SK-N-SH (cell line): Measurements from ENCODE around the gene SLC22A14. TPM values are rescaled to one million over a fixed set of nuclear protein-coding genes. Genes with fewer than 3 reads are reported as not detected.

ENCODE experiments used
- CTCF ChIA-PET: fragments of 300-600, 350-600 bp; formaldehyde crosslinking; extraction: SDS; loops from one replicate; lab custom pipeline; 2021; lab: Yijun Ruan, JAX
- POLR2A ChIA-PET: fragments of 350-600 bp; sonication (Branson Sonifier 250); formaldehyde crosslinking; extraction: SDS; loops from one replicate; lab custom pipeline; 2020; ENCODE audit warnings: antibody characterized with exemption, inconsistent platforms; lab: Yijun Ruan, JAX
- DNase-seq: peaks from one replicate; pipeline ENCODE4 v3.0.0; 2012
- H2AFZ ChIP-seq: fragments of 200-600 bp; sonication (generic); 2 replicates; pipeline ENCODE4 v1.8.1; 2016; ENCODE audit warnings: antibody characterized with exemption, mild to moderate bottlenecking, low read depth
- H3F3A ChIP-seq: fragments of 200-600 bp; sonication (generic); replicated peaks from 2 replicates; pipeline ENCODE3; 2016; ENCODE audit warnings: antibody characterized with exemption, mild to moderate bottlenecking; ENCODE audit not compliant: insufficient read depth
- H3K27ac ChIP-seq, 2 experiments: fragments of 200-500 bp in 1 of 2; fragments of 200-600 bp in 1 of 2; sonication (Bioruptor generic) in 1 of 2; sonication (generic), shearing (Covaris generic) in 1 of 2; 2 replicates each; pipeline versions ENCODE4 v1.5.1 to v1.6.1; 2014 to 2016; ENCODE audit warnings: low read depth in 2 of 2, inconsistent platforms in 1 of 2, low read length in 1 of 2, mild to moderate bottlenecking in 1 of 2, mixed read lengths in 1 of 2
- H3K27me3 ChIP-seq: fragments of 200-600 bp; sonication (generic), shearing (Covaris generic); 2 replicates; pipeline ENCODE4 v1.6.1; 2016; ENCODE audit warnings: mixed run types; ENCODE audit not compliant: insufficient read depth
- H3K36me3 ChIP-seq, 2 experiments: fragments of 200-500 bp in 1 of 2; fragments of 200-600 bp in 1 of 2; sonication (Bioruptor generic) in 1 of 2; sonication (generic) in 1 of 2; replicated peaks in 1 of 2; 2 replicates each; pipeline versions ENCODE3 to v1.5.1; 2014 to 2016; ENCODE audit warnings: low read length in 1 of 2, mild to moderate bottlenecking in 1 of 2; ENCODE audit not compliant: insufficient read depth in 2 of 2, control insufficient read depth in 1 of 2
- H3K4me1 ChIP-seq, 2 experiments: fragments of 200-500 bp in 1 of 2; fragments of 200-600 bp in 1 of 2; sonication (Bioruptor generic) in 1 of 2; sonication (generic), shearing (Covaris generic) in 1 of 2; 2 replicates each; pipeline versions ENCODE4 v1.5.1 to v1.6.1; 2014 to 2016; ENCODE audit warnings: low read depth in 1 of 2, low read length in 1 of 2, mixed run types in 1 of 2; ENCODE audit not compliant: insufficient read depth in 2 of 2, control insufficient read depth in 1 of 2
- H3K4me2 ChIP-seq: fragments of 200-600 bp; sonication (generic), shearing (Covaris generic); 2 replicates; pipeline ENCODE4 v1.6.1; 2017; ENCODE audit warnings: mixed run types
- H3K4me3 ChIP-seq, 2 experiments: fragments of 200-500 bp in 1 of 2; fragments of 200-600 bp in 1 of 2; sonication (Bioruptor generic) in 1 of 2; sonication (generic), shearing (Covaris generic) in 1 of 2; 2 replicates each; pipeline versions ENCODE4 v1.5.1 to v1.8.1; 2014 to 2016; ENCODE audit warnings: low read depth in 2 of 2, inconsistent platforms in 1 of 2, low read length in 1 of 2, mild to moderate bottlenecking in 1 of 2, mixed read lengths in 1 of 2, moderate library complexity in 1 of 2
- H3K79me2 ChIP-seq: fragments of 200-600 bp; sonication (generic); 2 replicates; pipeline ENCODE4 v1.8.1; 2017; ENCODE audit warnings: mild to moderate bottlenecking; ENCODE audit not compliant: insufficient read depth
- H3K9ac ChIP-seq: fragments of 200-600 bp; sonication (generic); 2 replicates; pipeline ENCODE4 v1.6.1; 2017; ENCODE audit warnings: mixed run types
- H3K9me2 ChIP-seq: fragments of 200-600 bp; sonication (generic); 2 replicates; pipeline ENCODE4 v1.6.1; 2017; ENCODE audit warnings: mixed run types
- H3K9me3 ChIP-seq: fragments of 200-600 bp; sonication (generic); 2 replicates; pipeline ENCODE4 v1.6.1; 2017; ENCODE audit warnings: mixed run types, mild to moderate bottlenecking, moderate library complexity
- H4K20me1 ChIP-seq: fragments of 200-600 bp; sonication (generic); 2 replicates; pipeline ENCODE4 v1.6.1; 2017; ENCODE audit warnings: mild to moderate bottlenecking, mixed run types; ENCODE audit not compliant: insufficient read depth
- EP300 ChIP-seq, 2 experiments: IDR thresholded peaks; 2 replicates each; pipeline versions ENCODE4 v1.4.0 to v1.6.1; 2012; ENCODE audit warnings: borderline replicate concordance in 1 of 2, low read depth in 1 of 2, low read length in 1 of 2
- FOSL2 ChIP-seq: IDR thresholded peaks from 2 replicates; pipeline ENCODE4 v1.4.0; 2012; ENCODE audit warnings: low read depth, mild to moderate bottlenecking, moderate library complexity, borderline replicate concordance
- GABPA ChIP-seq: IDR thresholded peaks from 2 replicates; pipeline ENCODE4 v1.4.0; 2012; ENCODE audit warnings: low read depth, mild to moderate bottlenecking
- JUND ChIP-seq: IDR thresholded peaks from 2 replicates; pipeline ENCODE4 v1.4.0; 2012
- MEF2A ChIP-seq: IDR thresholded peaks from 2 replicates; pipeline ENCODE4 v1.4.0; 2012; ENCODE audit warnings: low read depth, borderline replicate concordance
- MXI1 ChIP-seq: IDR thresholded peaks from 2 replicates; pipeline ENCODE4 v1.6.1; 2012; ENCODE audit warnings: mild to moderate bottlenecking, low read depth, low read length, improper control_type of control experiment
- NFIC ChIP-seq: IDR thresholded peaks from 2 replicates; pipeline ENCODE4 v1.4.0; 2012; ENCODE audit warnings: borderline replicate concordance
- RAD21 ChIP-seq: IDR thresholded peaks from 2 replicates; pipeline ENCODE4 v1.6.1; 2012; ENCODE audit warnings: mild to moderate bottlenecking, low read length
- RXRA ChIP-seq: IDR thresholded peaks from 2 replicates; pipeline ENCODE4 v1.4.0; 2012; ENCODE audit warnings: low read depth, mild to moderate bottlenecking, borderline replicate concordance
- SMC3 ChIP-seq: IDR thresholded peaks from 2 replicates; pipeline ENCODE4 v1.6.1; 2012; ENCODE audit warnings: low read depth, low read length, improper control_type of control experiment
- TCF12 ChIP-seq: IDR thresholded peaks from 2 replicates; pipeline ENCODE4 v1.4.0; 2012
- TEAD4 ChIP-seq: IDR thresholded peaks from 2 replicates; pipeline ENCODE4 v1.4.0; 2012; ENCODE audit warnings: mild to moderate bottlenecking, borderline replicate concordance; ENCODE audit not compliant: insufficient read depth
- WGBS: methylation state at CpG from one replicate; pipeline ENCODE4 v1.1.6; 2017; ENCODE audit warnings: low lambda C conversion rate; 5-methylcytosine and 5-hydroxymethylcytosine counted together
- polyA plus RNA-seq, 3 experiments: library from polyadenylated mRNA; depleted of rRNA; stranded (reverse); fragments of >200 nt; gene quantifications; 2 replicates each; pipeline ENCODE4 v1.2.3, GENCODE V29; 2012
- TF ChIP-seq, protein P1 (sequence below): IDR thresholded peaks from 2 replicates; pipeline ENCODE4; 2012
- TF ChIP-seq, protein P2 (sequence below): fragments of 200-600 bp; sonication (generic); IDR thresholded peaks from 2 replicates; pipeline ENCODE4 v1.6.1; 2017; ENCODE audit warnings: antibody characterized with exemption, mild to moderate bottlenecking, moderate library complexity
- TF ChIP-seq, protein P3 (sequence below): IDR thresholded peaks from 2 replicates; pipeline ENCODE4 v1.4.0; 2012; ENCODE audit warnings: low read depth
- TF ChIP-seq, protein P4 (sequence below): fragments of 150-350 bp; IDR thresholded peaks from 2 replicates; pipeline ENCODE4 v1.6.1; 2016; ENCODE audit warnings: mild to moderate bottlenecking, low read depth, low read length
- TF ChIP-seq, protein P5 (sequence below): IDR thresholded peaks from 2 replicates; pipeline ENCODE4 v1.4.0; 2012; ENCODE audit warnings: low read depth, borderline replicate concordance

The SLC22A14 gene
- polyA plus RNA-seq, 1 of the 3 experiments (the other 2 are of a cell fraction): 0.16 TPM

DNA sequence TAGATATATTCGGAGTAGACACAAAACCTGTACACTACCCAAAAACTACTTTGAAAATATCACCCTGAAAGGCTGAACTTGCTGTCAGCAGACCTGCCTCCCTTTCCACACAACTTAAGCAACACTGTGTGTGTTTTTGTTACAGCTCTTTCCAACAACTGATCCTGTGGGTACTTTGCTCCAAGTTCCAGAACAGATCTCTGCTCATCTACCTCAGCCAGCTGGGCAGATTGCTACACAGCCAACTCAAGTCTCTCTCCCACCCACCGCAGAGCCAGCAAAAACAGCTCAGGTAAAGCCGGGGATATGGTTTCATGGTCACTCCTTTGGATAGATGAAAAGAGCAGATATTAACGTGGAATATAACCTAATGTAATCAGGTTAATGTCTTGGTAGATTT is 36.2 kb upstream of the SLC22A14 start:
- H3K27ac ChIP-seq: no peak overlapping the region
- H3K27me3 ChIP-seq: no peaks in the 10 kb centered on the region
- no peak overlapping the region for H3K4me2 ChIP-seq
- no peaks in the 10 kb centered on the region for H3K9me2 ChIP-seq
- CTCF ChIA-PET: no interaction called here
- H4K20me1 ChIP-seq: peaks cover 4% of the 10 kb centered on the region; the same call in 1 of the 2 replicates
- peaks cover 0 to 10% of the 10 kb centered on the region in 2 experiments; a peak in 2 of 4 replicates for H3K4me1 ChIP-seq
- DNase-seq: no peak
- H3F3A ChIP-seq: peaks cover 25% of the 10 kb centered on the region
- 88% methylated on average over 4 of the region's 4 CpGs for WGBS
- H3K36me3 ChIP-seq: peaks cover 55 to 72% of the 10 kb centered on the region in 2 experiments
- H2AFZ ChIP-seq: no peak overlapping the region
- H3K9me3 ChIP-seq: no peaks in the 10 kb centered on the region
- POLR2A ChIA-PET: no interaction called here
- peaks cover 25% of the 10 kb centered on the region; the same call in 1 of the 2 replicates for H3K79me2 ChIP-seq
- TF ChIP-seq MEF2A (no peak), RXRA (no peak)
- no peak overlapping the region for H3K9ac ChIP-seq
- H3K4me3 ChIP-seq: no peak overlapping the region

DNA sequence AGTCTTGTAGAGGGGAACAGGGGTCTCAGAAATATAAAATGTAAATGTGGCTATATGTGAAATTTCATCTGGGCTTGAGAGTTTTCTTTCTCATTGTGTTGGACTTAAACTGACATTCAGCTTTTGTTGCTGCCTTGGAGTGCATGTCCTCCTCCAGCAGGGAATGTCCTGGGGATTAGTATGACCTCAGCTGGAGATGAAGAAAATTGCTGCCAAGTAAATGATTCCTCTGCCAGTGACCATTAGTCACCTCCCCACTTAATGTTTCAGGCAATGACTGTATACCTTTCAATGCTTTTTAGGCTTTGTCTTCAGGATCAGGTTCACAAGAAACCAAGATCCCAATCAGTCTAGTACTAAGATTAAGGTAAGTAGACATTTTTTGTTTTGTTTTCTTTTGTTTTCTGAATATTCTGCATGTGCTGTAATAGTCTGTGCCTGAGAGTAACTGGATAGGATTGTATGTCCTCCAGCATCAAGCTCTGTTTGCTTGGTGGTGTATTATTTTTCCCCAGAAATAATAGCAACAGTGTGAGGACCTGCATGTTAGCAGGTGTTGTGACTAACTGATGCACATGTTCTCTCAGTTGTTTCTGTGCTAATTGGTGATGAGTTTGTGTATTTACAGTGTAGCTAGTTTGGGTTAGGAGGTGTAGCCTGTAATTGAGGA is 34.6 kb upstream of the SLC22A14 start:
- Histone ChIP-seq H3F3A (peaks cover 25% of the 10 kb centered on the region), H3K9ac (no peak overlapping the region), H3K4me2 (no peak overlapping the region), H3K79me2 (peaks cover 16% of the 10 kb centered on the region; the same call in 1 of the 2 replicates), H3K36me3 (peaks cover 56 to 73% of the 10 kb centered on the region in 2 experiments), H3K27me3 (no peaks in the 10 kb centered on the region), H3K27ac (peak overlapping the region in 1 of 2 experiments; percentile 56; a peak in 3 of 4 replicates), H2AFZ (no peak overlapping the region), H3K9me3 (no peaks in the 10 kb centered on the region), H3K4me3 (no peak overlapping the region), H3K9me2 (no peaks in the 10 kb centered on the region), H3K4me1 (peaks cover 0 to 10% of the 10 kb centered on the region in 2 experiments; a peak in 2 of 4 replicates), H4K20me1 (peaks cover 4% of the 10 kb centered on the region; the same call in 1 of the 2 replicates)
- CTCF ChIA-PET: interaction anchor here (0.6 to 1.2 kb wide), 3 partner anchors 8 to 116 kb away, joined by 3 to 6 read pairs (median 4); no protein-coding TSS in a partner anchor
- TF ChIP-seq TEAD4 (no peak), TCF12 (peak; percentile 60), RAD21 (peak; percentile 36), FOSL2 (peak; percentile 48; the same call in 1 of the 2 replicates), JUND (peak; percentile 64), NFIC (peak; percentile 77), EP300 (IDR thresholded peaks at IDR 0.05; ENCODE audit: borderline replicate concordance in 1 of 2, low read depth in 1 of 2, low read length in 1 of 2) (peak in 1 of 2 experiments; percentile 14; a peak in 1 of 4 replicates), GABPA (no peak), SMC3 (peak; percentile 23; the same call in 1 of the 2 replicates), MXI1 (no peak)
- TF ChIP-seq, protein P1, sequence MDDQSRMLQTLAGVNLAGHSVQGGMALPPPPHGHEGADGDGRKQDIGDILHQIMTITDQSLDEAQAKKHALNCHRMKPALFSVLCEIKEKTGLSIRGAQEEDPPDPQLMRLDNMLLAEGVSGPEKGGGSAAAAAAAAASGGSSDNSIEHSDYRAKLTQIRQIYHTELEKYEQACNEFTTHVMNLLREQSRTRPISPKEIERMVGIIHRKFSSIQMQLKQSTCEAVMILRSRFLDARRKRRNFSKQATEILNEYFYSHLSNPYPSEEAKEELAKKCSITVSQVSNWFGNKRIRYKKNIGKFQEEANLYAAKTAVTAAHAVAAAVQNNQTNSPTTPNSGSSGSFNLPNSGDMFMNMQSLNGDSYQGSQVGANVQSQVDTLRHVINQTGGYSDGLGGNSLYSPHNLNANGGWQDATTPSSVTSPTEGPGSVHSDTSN: peak; percentile 61
- TF ChIP-seq, protein P2, sequence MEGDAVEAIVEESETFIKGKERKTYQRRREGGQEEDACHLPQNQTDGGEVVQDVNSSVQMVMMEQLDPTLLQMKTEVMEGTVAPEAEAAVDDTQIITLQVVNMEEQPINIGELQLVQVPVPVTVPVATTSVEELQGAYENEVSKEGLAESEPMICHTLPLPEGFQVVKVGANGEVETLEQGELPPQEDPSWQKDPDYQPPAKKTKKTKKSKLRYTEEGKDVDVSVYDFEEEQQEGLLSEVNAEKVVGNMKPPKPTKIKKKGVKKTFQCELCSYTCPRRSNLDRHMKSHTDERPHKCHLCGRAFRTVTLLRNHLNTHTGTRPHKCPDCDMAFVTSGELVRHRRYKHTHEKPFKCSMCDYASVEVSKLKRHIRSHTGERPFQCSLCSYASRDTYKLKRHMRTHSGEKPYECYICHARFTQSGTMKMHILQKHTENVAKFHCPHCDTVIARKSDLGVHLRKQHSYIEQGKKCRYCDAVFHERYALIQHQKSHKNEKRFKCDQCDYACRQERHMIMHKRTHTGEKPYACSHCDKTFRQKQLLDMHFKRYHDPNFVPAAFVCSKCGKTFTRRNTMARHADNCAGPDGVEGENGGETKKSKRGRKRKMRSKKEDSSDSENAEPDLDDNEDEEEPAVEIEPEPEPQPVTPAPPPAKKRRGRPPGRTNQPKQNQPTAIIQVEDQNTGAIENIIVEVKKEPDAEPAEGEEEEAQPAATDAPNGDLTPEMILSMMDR: peak; percentile 53
- TF ChIP-seq, protein P3, sequence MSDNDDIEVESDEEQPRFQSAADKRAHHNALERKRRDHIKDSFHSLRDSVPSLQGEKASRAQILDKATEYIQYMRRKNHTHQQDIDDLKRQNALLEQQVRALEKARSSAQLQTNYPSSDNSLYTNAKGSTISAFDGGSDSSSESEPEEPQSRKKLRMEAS: peak; percentile 60; the same call in 1 of the 2 replicates
- TF ChIP-seq, protein P4, sequence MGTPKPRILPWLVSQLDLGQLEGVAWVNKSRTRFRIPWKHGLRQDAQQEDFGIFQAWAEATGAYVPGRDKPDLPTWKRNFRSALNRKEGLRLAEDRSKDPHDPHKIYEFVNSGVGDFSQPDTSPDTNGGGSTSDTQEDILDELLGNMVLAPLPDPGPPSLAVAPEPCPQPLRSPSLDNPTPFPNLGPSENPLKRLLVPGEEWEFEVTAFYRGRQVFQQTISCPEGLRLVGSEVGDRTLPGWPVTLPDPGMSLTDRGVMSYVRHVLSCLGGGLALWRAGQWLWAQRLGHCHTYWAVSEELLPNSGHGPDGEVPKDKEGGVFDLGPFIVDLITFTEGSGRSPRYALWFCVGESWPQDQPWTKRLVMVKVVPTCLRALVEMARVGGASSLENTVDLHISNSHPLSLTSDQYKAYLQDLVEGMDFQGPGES: no peak
- TF ChIP-seq, protein P5, sequence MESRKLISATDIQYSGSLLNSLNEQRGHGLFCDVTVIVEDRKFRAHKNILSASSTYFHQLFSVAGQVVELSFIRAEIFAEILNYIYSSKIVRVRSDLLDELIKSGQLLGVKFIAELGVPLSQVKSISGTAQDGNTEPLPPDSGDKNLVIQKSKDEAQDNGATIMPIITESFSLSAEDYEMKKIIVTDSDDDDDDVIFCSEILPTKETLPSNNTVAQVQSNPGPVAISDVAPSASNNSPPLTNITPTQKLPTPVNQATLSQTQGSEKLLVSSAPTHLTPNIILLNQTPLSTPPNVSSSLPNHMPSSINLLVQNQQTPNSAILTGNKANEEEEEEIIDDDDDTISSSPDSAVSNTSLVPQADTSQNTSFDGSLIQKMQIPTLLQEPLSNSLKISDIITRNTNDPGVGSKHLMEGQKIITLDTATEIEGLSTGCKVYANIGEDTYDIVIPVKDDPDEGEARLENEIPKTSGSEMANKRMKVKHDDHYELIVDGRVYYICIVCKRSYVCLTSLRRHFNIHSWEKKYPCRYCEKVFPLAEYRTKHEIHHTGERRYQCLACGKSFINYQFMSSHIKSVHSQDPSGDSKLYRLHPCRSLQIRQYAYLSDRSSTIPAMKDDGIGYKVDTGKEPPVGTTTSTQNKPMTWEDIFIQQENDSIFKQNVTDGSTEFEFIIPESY: no peak
- no peak for DNase-seq
- POLR2A ChIA-PET: no interaction called here
